NCI-H345 treated with DMSO at 0.1 percent for 48 hours (cell line): ENCODE results near the gene GART.
"Not testable (repeated sequence)": the region's sequence is repeated elsewhere in the genome, so short reads cannot be mapped to it uniquely, and the experiment has no call there.

Experiments used
- DNase-seq: peaks from one replicate; lab custom pipeline; 2025; ENCODE audit not compliant: unreplicated experiment; lab: John Stamatoyannopoulos, UW

GART gene

GRCh38 chr21:33473344-33473743 is 68.6 kb downstream of the GART start:
- DNase-seq = no peak

GRCh38 chr21:33470701-33471100 is 71.2 kb downstream of the GART start:
- DNase-seq = no peak

- DNase-seq = not testable (repeated sequence)
Measured at GRCh38 chr21:33469183-33469582, 72.7 kb downstream of the GART start.

- no peak for DNase-seq
Measured at GRCh38 chr21:33461538-33462250, 80.2 kb downstream of the GART start.

GRCh38 chr21:33458861-33459260 is 83.1 kb downstream of the GART start:
- no peak for DNase-seq

- no peak for DNase-seq
Measured at GRCh38 chr21:33455686-33456446, 86.1 kb downstream of the GART start.
